Right lobe of liver (tissue), 4 donors: Measurements from ENCODE around the gene ZNF319.

Experiments
- CTCF ChIP-seq, 4 donors: fragments of 200-600 bp in 3 of 4; fragments of 450-650 bp in 1 of 4; IDR thresholded peaks; one replicate each; pipeline versions ENCODE4 v1.5.1 to v1.8.0; 2016 to 2022; ENCODE audit warnings: antibody characterized with exemption in 4 of 4, mild to moderate bottlenecking in 2 of 4
- POLR2A ChIP-seq: fragments of 450-650 bp; IDR thresholded peaks from one replicate; pipeline ENCODE4 v1.6.1; 2017; ENCODE audit warnings: antibody characterized with exemption, mild to moderate bottlenecking
- donor health status: DM: no; HTN: no; CAD: no.
- donor health status: DM: no; HTN: no; CAD: no.
- donor health status: DM: no; HTN: yes; CAD: no.

GRCh38 chr16:57969451-57970123 is 30.9 kb downstream of the ZNF319 start:
- TF ChIP-seq CTCF (IDR thresholded peaks at IDR 0.05): no peak
- no peak for TF ChIP-seq POLR2A
